HG03378 (cell line): ENCODE measurements around the gene CLEC4F.

Experiments used
- ATAC-seq: cut with Tn5 transposase; IDR thresholded peaks from one replicate; pipeline ENCODE4 v1.9.1; 2021; ENCODE audit warnings: mild to moderate bottlenecking, moderate library complexity; ENCODE audit not compliant: unreplicated experiment

The CLEC4F gene, protein sequence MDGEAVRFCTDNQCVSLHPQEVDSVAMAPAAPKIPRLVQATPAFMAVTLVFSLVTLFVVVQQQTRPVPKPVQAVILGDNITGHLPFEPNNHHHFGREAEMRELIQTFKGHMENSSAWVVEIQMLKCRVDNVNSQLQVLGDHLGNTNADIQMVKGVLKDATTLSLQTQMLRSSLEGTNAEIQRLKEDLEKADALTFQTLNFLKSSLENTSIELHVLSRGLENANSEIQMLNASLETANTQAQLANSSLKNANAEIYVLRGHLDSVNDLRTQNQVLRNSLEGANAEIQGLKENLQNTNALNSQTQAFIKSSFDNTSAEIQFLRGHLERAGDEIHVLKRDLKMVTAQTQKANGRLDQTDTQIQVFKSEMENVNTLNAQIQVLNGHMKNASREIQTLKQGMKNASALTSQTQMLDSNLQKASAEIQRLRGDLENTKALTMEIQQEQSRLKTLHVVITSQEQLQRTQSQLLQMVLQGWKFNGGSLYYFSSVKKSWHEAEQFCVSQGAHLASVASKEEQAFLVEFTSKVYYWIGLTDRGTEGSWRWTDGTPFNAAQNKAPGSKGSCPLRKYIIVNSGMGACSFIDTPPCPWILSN

DNA sequence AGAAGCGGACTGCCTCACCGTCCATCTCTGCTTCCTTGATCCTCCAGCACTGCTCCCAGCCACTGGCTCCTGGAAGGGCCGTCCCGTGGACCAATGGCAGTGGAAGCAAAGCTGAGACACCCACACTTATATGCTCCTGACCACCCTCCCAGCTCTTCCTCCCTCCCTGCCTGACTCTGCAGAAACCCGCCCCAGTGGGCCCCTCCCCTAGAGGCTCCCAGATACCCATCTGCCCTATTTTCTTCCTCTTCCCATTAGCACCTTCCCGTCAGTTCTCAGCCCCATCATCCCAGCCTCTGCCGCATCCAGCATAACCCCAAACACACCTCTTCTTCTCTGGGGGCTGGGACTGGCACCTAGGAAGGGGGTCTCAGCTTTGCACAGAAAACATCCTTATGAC, at the start of gene CLEC4F:
TSS of gene CLEC4F (minus strand) at position 101 of the 400 bp plus-strand sequence. CDS start at position 25, 76 bp downstream.
- ATAC-seq, result no peak

DNA sequence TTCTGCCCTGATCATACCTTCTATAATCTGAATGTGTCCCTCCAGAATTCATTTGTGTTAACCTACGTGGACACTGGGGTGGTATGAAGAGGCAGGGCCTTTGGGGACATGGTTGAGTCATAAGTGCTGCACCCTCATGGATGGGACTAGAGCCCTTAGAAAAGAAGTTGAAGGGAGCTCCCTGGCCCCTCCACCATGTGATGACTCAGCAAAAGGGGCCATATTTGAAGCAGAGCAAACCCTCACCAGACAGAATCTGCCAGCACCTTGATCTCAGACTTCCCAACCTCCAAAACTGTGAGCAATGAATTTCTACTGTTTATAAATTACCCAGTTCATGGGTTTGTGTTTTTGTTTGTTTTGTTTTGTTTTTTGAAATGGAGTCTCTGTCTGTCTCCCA, 48.6 kb upstream of the CLEC4F start:
- no peak for ATAC-seq

DNA sequence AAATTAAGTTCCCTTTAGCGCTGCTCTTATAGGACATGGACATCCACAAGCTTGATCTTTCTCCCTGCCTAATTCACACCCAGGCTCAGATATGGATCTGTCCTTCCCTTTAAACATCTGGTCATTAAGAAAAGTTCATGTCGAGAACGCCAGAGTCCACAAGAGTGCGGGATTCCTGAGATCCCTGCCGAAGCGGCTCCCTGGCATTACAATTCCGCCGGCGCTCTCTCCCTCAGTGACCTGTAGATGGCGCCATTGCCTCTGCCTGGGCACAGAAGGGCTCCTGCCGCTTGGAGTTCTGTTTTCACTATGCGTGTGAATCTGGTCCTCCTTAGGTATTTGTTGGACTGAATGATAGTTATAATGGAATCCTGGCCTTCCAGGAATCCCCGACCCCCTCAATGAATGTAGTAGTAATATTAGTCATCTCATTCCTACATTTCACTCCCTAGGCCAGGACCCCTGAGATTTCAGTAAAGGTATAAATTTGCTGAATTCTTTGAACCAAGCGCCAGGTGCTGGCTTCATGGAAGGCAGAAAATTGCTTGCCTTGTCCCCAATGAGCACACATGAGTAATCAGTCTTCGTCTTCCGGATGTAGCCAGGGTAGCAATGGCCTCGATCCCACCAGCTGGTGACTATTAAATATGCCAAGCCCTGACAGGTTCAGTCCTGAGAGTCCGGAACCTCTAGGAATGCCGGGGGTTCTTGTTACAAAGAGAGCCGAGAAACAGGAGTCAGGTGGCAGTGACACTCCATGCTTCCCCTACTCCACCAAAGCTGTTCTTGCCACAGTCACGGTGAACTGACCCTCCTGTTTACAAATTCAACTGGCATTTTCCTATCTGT, 41.6 kb upstream of the CLEC4F start:
- no peak for ATAC-seq

DNA sequence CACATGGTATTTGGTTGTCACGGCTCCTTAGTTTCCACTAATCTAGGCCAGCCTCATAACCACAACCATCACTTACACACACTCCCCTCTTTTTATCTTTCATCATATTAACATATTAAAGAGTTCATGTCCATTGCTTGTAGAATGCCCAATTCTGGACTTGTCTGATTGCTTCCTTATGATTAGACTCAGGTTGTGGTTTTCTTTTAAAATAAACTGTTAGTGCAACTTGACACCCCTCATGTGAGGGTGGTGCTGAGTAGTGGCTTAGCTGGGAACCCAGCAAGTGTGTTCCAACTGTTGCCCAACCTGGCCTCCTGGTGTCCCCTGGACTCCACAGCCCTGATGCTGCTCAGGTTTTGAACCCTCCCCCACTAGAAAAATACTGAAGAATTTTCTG, 35.3 kb upstream of the CLEC4F start:
- no peak for ATAC-seq

DNA sequence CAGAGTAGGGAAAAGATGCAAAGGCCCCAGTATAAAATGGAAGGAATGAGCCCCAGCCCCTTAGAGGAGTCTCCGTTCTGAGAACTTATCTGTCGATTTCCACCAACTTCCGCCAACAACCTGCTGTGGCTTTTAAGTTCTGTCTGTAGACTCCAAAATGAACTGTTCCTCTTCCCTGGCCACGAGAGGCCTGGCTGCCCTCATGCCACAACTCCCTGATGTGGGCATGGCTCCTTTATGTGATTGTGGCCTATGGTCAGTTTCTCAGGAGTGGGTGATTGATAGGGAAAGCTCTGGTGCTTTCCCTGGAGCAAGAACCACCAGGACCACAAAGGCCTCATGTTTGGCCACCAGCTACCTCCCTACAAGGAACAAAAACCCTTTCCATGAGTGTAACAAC, 34.0 kb upstream of the CLEC4F start:
- ATAC-seq, result no peak

DNA sequence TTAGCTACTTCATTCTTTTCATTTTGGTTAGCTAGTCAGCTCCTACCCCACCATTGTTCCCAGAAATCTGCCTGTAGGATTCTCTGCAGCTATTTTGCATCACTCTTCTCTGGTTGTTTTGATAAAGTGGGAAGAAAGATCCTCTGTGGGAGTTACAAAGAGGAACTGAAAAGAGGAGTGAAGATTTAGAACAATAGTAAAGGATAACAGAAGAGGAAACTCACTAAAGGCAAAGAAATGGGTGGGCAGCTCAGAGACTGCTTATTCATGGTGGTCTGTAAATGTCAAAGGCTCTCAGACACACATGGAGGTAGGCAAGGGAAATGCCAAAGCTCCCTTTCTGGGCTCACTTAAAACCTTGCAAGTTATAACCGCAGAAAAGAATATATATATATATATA, 32.4 kb upstream of the CLEC4F start:
- ATAC-seq, result no peak

DNA sequence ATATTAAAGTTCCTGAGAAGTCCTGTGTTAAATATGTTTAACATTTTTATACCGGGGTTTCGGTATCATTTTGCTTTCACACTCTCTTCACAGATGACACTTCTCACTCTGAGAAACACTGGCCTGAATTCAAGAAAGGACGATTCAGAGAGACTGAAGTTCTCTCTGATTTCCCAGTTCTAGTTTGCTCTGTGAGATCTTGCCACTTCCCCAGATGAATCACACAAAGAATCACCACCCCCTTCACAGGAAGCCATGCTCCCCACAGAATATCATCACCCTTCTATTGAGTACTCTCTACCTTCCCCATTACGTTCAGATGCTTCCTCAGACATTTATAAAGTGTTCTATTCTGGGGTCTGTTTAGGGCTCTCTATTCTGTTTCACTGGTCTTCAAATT, 31.3 kb upstream of the CLEC4F start:
- ATAC-seq, result peak; percentile 90

DNA sequence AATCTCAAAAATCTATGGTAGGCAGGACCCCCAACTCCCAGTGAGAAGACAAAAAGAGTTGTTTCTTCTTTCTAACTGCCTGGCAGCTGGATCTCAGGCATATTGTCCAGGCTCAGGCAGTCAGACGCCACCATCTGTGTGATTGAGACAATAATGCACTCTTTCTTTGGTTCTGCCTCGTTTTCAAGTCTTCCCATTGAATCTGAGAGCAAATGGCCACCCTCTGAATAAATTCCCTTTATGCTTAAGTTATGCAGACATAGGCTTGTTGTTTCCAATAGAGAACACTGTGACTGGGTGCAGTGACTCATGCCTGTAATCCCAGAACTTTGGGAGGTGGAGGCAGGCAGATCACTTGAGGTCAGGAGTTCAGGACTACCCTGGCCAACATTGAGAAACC, 30.5 kb upstream of the CLEC4F start:
- no peak for ATAC-seq

DNA sequence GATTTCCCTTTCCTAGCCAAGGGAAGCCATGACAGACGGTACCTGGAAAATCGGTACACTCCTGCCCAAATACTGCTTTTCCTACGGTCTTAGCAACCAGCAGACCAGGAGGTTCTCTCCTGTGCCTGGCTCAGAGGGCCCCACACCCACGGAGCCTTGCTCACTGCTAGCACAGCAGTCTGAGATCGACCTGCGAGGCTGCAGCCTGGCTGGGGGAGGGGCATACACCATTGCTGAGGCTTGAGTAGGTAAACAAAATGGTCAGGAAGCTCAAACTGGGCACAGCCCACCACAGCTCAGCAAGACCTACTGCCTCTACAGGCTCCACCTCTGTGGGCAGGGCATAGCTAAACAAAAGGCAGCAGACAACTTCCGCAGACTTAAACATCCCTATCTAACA, 22.0 kb upstream of the CLEC4F start:
- no peak for ATAC-seq

DNA sequence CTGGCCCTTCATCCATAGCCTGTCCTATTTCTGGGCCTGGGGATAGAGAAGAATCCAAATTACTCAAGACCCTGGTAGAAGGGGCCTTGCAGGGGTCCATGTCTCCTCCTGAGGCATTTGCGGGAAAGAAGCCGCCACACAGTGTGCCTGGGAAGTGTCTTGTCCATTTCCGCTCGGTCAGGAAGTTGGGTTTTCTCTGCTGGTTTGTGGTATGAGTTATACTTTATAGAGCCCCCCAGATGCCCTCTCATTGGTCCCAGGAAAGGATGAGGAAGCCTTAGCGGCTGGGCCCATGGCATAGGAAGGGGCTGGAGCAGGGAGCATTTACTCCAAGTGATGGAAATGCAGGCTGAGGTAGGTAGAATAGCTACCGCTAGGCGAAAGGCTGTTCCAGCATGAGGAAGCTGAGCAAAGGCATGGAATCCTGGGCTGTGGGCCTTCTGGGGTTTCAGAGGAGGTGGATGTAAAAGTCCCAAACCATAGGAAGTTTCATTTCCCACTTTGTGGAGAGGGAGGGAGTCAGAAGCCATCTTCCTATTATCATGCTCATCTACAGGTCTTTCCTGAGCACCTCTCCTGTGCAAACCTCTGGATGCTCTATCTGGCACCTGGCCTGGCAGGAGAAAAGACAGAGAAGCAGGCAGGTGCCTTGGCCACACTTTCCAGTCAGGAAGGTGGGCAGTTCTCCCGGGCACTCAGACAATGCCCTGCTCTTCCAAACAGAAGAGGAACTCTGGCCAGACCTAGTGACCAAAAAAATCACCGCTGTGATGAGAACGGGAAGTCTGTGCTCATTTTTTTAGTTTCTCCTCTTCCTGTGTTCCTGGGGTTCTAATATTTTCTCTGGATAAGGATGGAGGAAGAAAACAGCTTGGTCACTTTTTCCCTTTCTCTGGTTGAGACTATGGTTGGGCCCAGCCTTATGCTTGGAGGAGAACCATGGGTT, 17.9 kb upstream of the CLEC4F start:
- ATAC-seq, result no peak

DNA sequence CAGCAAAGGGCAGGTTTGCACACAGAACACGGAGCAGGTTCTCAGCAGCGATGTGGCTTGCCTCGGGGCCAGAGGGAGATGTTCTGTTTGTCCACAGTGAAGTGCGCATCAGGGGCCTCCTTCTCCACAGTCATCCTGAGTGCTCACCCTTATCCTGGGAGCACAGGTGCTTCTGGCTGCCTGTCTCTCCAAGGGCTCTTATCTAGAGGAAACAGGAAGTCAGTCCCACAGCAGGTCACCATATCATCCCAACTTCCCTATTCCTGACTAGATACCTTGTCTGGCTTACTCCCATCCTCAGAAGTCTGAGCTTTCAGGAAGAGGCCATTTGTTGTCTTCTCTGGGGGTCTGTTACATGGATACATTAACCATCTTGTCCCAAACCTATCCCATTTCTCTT, 15.2 kb upstream of the CLEC4F start, which contains the start of gene CD207:
TSS of gene CD207 (minus strand) at position 174 of the 400 bp plus-strand sequence. CDS start at position 134, 40 bp downstream.
- no peak for ATAC-seq

DNA sequence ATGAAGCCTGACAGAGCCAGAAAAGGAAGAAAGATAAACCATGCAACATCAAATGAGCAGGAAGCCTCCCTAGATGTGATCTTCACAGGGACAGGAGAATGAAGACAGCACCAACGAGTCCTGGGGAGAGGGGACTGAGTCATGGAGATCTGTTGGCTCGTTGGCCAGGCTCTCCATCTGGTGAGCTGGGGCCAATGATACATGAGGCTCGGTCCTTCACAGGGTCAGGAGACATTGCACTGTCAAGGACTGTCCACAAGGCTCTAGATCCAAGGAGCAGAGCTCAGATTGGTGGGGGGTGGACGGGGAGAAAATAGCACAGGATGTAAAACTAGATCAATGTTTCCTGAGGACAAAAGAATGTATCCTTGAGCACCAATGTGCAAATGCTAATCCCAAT, 14.5 kb upstream of the CLEC4F start:
- ATAC-seq, result no peak

DNA sequence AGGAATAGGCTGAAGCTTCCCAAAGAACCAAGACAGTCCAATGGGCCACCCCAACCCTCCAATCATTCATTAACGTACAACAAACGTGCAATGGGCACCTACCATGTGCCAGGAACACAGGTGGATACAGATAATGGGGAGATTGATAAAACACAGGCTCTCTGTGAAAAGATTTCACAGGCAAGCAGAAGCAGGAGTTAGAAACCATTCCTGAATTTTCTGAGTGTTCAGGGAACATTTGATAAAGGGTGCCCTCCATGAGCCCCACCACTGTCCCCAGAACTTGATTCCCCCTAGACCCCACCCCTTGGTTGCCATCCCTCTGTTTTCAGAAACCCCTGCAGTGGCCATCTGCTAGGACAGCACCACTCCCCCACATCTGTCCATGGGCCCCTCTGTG, 13.7 kb upstream of the CLEC4F start:
- no peak for ATAC-seq

DNA sequence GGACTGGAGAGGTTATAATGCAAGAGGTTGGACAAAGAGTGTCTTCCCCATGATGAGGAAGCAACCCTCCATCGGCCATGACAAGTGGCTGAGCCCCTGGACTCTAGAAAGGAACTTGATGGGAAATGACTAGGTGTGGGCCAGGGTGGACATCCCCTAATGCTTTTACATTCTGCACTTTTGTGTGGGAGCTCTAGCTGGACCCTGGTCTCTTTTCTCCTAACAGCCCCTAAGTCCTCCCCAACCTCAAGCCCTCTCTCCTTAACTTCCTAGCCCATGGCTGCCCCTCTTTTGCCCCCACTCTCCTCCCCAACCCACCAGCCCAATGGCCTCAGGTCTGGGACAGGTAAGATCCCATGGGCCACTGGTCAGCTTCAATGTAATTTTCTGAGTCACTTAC, 12.8 kb upstream of the CLEC4F start:
- no peak for ATAC-seq

DNA sequence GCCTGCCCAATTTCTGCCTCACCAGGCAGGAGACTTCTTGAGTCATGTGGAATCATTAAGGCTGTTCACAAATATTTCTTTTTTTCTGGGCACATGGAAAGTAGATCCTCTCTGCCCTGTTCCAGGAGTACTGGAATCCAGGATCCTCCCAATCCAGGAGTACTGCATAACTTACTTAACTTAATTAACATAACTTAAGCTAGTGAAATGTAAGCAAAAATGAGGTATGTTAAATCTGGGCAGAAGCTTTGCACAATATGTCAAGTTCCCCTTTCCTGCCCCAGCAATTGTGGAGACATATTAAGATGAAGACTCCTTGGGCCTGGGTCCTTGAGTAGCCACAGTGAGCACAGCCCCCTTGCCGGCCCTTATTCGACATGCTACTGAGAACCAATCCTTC, 12.0 kb upstream of the CLEC4F start:
- ATAC-seq, result no peak

DNA sequence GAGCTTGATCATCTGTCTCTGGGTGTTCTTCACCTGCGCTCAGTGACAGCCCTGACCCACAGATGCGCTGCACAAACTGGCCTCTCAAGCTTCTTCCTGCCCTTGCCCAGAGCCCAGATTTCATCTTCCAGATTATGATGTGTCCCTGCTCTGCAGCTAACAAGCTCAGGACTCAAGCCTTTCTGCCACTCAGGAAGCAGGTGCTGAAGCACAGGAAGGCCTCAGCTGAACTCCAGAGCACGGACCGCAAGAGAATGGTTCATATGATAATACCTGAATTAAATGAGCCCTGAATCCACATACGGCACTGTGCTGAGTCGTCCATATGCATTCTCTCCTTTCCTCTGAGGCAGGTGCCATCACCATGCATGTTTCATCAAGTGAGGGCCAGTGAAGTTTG, 11.5 kb upstream of the CLEC4F start:
- ATAC-seq, result no peak

DNA sequence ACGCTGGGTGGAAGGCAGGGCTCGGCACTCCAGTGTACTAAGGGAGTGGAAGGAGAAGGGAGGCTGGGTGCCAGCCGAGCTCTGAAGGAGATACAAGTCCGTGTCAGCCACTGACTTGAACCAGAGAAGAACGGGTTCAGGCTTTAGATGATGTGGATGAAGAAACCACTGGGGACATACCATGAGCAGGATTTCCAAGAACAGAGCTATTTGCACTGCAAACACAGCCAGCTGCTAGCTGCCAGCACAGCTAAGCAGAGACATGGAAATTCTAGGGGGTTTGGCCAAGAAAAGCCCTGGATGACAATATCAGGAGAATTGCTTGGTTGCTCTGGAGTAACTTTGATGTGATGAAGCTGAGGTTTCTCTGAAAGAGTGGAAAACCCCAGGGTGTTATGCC, 10.0 kb upstream of the CLEC4F start:
- no peak for ATAC-seq

DNA sequence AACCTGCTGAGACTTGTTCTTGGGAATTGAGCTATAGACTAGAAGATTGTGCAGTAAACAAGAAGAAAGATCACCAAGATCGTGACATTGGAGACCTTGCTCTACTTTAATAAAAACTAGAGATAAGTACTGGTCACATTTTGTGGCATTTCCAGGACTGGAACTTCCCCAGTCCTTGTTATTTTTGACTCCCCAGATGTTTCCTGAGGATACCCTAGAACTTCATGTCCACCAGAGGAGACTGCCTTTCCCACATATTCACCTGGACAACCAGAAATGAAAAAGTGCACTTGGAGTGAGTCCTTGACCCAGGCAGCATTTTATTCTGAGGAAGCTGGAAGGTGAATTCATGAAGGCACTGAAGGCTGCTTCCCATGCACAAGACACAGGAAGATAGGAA, 9.5 kb upstream of the CLEC4F start:
- ATAC-seq, result no peak

DNA sequence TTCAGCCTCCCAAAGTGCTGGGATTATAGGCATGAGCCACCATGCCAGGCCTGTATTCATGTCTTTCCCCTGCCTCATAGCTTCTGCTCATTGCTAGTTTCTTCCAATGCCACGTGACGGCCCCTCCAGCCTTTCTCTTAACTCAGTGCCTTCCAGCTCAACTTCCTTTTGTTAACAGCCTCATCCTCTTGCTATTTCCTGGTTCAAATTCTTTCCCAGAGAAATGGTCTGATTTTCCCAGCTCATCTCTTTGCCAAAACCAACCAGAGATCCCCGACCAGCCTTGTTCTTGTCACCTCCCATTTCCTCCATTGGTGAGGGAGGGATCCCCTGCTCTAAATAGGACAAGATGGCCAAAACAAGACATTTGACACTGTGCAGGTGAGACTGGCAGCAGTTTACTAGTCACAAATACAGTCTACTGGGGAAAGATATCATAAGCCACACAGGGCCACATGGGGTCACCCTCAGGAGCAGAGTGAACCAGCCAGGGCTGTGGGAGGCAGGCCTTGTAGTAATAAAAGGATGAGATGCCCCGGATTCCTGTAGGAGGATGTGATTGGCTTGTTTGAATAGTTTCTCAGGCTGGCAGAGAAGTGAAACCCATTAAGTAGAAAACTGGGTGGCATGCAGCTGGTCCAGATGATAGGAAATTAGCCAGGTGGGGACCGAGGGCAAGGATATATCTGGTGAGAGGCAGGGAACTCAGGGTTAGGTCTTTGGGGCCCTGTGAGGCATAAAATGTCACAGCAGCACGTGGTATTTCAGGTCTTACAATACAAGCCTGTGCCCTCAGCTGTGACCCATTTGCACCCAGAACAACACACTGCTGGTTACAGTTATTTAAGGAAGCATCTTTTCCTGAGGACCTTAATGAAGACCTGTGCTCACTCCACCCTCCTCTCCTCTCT, 8.8 kb upstream of the CLEC4F start:
- no peak for ATAC-seq

DNA sequence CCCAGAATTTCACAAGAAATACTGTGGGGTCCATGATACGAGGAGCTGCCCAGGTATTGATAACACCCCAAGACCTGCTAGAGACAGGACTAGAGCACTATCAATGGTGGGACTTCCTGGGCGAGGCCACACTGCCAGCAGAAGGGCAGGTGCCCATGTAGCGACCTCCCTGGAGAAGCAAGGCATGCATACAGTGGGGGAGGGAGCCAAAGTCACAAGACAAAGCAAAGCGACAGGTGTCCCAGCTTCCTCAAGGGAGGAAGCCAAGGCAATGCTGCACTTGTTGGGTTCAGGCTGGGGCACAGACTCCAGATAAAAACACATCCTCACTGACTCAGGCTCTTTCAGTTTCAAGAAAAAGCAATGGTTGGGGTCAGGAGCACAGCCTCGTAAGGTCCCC, 7.7 kb upstream of the CLEC4F start:
- no peak for ATAC-seq
